ENCODE measurements around the gene FAM83F. TPM values are rescaled to one million over a fixed set of nuclear protein-coding genes. Genes with fewer than 3 reads are reported as not detected.

Gene FAM83F
- total RNA-seq, 3 donors from 2014 or later: 15.8 to 48.0 (median 35.0) TPM

GRCh38 chr22:39979048-39979447, 15.7 kb upstream of the FAM83F start:
- no peak overlapping the region for H3K4me3 ChIP-seq
- DNase-seq (no peak), ATAC-seq (no peak)
- H3K9me3 ChIP-seq: no peaks in the 10 kb centered on the region
- intact Hi-C loops (cut with DNase I, micrococcal nuclease): no loop called here
- H3K36me3 ChIP-seq (ENCODE audit: low read depth): no peaks in the 10 kb centered on the region
- TF ChIP-seq, protein P1, sequence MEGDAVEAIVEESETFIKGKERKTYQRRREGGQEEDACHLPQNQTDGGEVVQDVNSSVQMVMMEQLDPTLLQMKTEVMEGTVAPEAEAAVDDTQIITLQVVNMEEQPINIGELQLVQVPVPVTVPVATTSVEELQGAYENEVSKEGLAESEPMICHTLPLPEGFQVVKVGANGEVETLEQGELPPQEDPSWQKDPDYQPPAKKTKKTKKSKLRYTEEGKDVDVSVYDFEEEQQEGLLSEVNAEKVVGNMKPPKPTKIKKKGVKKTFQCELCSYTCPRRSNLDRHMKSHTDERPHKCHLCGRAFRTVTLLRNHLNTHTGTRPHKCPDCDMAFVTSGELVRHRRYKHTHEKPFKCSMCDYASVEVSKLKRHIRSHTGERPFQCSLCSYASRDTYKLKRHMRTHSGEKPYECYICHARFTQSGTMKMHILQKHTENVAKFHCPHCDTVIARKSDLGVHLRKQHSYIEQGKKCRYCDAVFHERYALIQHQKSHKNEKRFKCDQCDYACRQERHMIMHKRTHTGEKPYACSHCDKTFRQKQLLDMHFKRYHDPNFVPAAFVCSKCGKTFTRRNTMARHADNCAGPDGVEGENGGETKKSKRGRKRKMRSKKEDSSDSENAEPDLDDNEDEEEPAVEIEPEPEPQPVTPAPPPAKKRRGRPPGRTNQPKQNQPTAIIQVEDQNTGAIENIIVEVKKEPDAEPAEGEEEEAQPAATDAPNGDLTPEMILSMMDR (IDR thresholded peaks at IDR 0.05): no peak
- H3K4me1 ChIP-seq (ENCODE audit: low read depth): no peaks in the 10 kb centered on the region

DNA sequence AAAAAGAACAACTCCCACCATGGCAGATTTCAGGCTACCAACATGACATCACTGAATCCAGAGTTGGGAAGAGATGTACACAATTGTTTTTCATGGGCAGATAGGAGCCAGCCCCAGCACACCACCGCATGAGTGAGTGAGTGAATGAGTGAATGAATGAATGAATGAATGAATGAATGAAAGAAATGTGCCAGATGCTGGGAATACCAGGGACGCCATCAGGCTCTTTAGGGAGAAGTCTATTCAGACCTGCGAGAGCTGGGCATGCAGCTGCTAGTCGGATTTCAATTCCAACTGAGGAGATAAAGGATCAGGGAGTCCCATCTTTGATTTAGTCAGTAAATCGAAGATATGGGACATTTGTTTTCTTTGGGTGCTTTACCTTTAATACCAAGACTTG, 15.3 kb upstream of the FAM83F start:
- TF ChIP-seq, protein P1 (IDR thresholded peaks at IDR 0.05): no peak
- no peak overlapping the region for H3K4me3 ChIP-seq
- intact Hi-C loops (cut with DNase I, micrococcal nuclease): no loop called here
- no peaks in the 10 kb centered on the region for H3K9me3 ChIP-seq
- ATAC-seq: no peak
- no peaks in the 10 kb centered on the region for H3K4me1 ChIP-seq (ENCODE audit: low read depth)
- no peaks in the 10 kb centered on the region for H3K36me3 ChIP-seq (ENCODE audit: low read depth)
- no peak for DNase-seq

DNA sequence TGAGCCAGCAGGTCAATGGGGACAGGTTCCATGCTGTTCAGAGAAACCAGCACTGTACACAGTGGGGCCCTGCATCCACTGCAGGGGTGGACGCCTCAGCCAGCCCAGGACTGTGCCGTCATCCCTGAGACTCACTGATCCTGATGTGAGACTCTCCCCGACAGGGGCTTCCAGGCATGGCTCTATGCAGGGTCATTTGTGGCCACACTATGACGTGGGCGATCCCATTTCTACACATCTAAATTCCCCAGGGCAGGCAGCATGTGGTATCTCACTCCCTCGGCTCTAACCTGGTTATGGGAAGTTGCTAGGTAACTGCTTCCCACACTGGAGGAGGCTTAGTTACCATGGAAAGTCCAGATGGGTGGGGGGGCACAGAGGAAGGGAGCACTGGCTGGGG, 14.2 kb upstream of the FAM83F start:
- H3K36me3 ChIP-seq (ENCODE audit: low read depth): no peaks in the 10 kb centered on the region
- no peak for DNase-seq
- intact Hi-C loops (cut with DNase I, micrococcal nuclease): no loop called here
- peaks cover 1% of the 10 kb centered on the region for H3K4me1 ChIP-seq (ENCODE audit: low read depth)
- TF ChIP-seq, protein P1 (IDR thresholded peaks at IDR 0.05): no peak
- no peak for ATAC-seq
- H3K9me3 ChIP-seq: no peaks in the 10 kb centered on the region
- no peak overlapping the region for H3K4me3 ChIP-seq

- peaks cover 4% of the 10 kb centered on the region for H3K4me1 ChIP-seq (ENCODE audit: low read depth)
- intact Hi-C loops (cut with DNase I, micrococcal nuclease): no loop called here
These were observed 11.4 kb upstream of the FAM83F start for GRCh38 chr22:39983346-39983745.

GRCh38 chr22:39984006-39984405, 10.7 kb upstream of the FAM83F start:
- H3K9me3 ChIP-seq: no peaks in the 10 kb centered on the region
- no peak overlapping the region for H3K4me3 ChIP-seq
- TF ChIP-seq, protein P1 (IDR thresholded peaks at IDR 0.05): no peak
- no peak for ATAC-seq
- no peaks in the 10 kb centered on the region for H3K36me3 ChIP-seq (ENCODE audit: low read depth)
- intact Hi-C loops (cut with DNase I, micrococcal nuclease): no loop called here
- peaks cover 4% of the 10 kb centered on the region for H3K4me1 ChIP-seq (ENCODE audit: low read depth)
- no peak for DNase-seq

More at GRCh38 chr22:39983346-39983745, 11.4 kb upstream of the FAM83F start:
- TF ChIP-seq, protein P1 (IDR thresholded peaks at IDR 0.05): no peak
- ATAC-seq: no peak
- DNase-seq: no peak
- Histone ChIP-seq H3K9me3 (no peaks in the 10 kb centered on the region), H3K4me3 (no peak overlapping the region), H3K36me3 (ENCODE audit: low read depth) (no peaks in the 10 kb centered on the region)

GRCh38 chr22:39984746-39985145, 10.0 kb upstream of the FAM83F start:
- DNase-seq (no peak), ATAC-seq (peak; percentile 4)
- Histone ChIP-seq H3K36me3 (ENCODE audit: low read depth) (no peaks in the 10 kb centered on the region), H3K4me3 (no peak overlapping the region), H3K9me3 (no peaks in the 10 kb centered on the region), H3K4me1 (ENCODE audit: low read depth) (peaks cover 4% of the 10 kb centered on the region)
- intact Hi-C loops (cut with DNase I, micrococcal nuclease): no loop called here
- TF ChIP-seq, protein P1 (IDR thresholded peaks at IDR 0.05): no peak

Data from mucosa of descending colon (tissue), 3 donors.